ENCODE measurements around the gene KRT86.
"Not testable (repeated sequence)": the region's sequence is repeated elsewhere in the genome, so short reads cannot be mapped to it uniquely, and the experiment has no call there.

Gene KRT86

DNA sequence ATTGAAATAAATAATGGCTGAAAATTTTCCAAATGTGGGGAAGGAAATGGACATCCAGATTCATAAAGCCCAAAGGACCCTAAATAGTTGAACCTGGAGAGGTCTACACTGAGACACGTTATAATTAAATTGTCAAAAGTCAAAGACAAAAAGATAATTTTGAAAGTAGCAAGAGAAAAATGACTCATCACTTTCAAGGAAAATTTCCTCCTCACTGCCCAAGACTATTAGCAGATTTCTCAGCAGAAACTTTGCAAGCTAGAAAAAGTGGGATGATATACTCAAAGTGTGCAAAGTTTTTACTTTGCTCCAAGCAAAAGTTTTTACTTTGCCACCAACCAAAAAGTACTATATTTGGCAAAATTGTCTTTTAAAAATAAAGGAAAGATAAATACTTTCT is 62.6 kb downstream of the KRT86 start:
- Histone ChIP-seq H3K9ac (ENCODE audit: low read length) (no peak overlapping the region), H3K36me3 (ENCODE audit: control insufficient read depth, insufficient read depth, low read length) (no peaks in the 10 kb centered on the region), H3K27me3 (ENCODE audit: control insufficient read depth, insufficient read depth, low read length) (no peaks in the 10 kb centered on the region), H3K27ac (ENCODE audit: low read depth, low read length) (no peak overlapping the region), H3K4me3 (ENCODE audit: low read length) (no peak overlapping the region), H3K4me1 (ENCODE audit: control insufficient read depth, insufficient read depth, low read length) (no peaks in the 10 kb centered on the region)

DNA sequence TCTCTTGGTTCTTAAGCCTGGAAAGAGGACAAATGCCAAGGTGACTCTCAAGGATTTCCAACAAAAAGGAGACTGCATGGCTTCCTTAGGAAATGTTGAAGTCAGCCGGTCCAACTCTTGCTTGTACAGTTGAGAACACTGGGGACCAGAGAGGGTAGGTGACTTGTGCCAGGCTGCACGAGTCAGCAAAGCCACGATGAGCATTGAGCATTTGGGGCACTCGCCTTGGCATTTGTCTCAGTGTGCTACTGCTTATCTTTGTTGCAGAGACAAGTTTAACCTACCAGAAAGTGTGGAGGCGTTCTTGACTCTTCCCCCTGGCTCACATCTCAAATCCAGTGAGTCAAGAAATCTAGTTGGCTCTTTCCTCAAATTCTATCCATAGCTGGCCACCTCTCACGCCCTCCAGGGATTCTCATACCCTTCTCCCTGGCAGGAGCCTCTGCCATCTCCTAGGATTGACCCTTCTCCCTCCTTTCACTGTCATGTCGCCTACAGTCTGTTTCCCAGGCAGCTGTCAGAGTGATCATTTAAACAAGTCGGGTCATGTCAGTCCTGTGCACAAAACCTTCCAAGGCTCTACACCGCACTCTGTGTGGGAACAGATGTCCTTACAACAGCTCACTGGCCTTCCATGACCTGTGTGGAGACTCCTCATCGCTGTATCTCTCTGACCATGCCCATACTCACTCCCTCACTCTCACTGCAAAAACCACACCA is 64.0 kb downstream of the KRT86 start:
- H3K4me3 ChIP-seq (ENCODE audit: low read length), result no peak overlapping the region
- no peak overlapping the region for H3K27ac ChIP-seq (ENCODE audit: low read depth, low read length)
- no peak overlapping the region for H3K9ac ChIP-seq (ENCODE audit: low read length)
- no peaks in the 10 kb centered on the region for H3K27me3 ChIP-seq (ENCODE audit: control insufficient read depth, insufficient read depth, low read length)
- no peaks in the 10 kb centered on the region for H3K36me3 ChIP-seq (ENCODE audit: control insufficient read depth, insufficient read depth, low read length)
- H3K4me1 ChIP-seq (ENCODE audit: control insufficient read depth, insufficient read depth, low read length), result no peaks in the 10 kb centered on the region

DNA sequence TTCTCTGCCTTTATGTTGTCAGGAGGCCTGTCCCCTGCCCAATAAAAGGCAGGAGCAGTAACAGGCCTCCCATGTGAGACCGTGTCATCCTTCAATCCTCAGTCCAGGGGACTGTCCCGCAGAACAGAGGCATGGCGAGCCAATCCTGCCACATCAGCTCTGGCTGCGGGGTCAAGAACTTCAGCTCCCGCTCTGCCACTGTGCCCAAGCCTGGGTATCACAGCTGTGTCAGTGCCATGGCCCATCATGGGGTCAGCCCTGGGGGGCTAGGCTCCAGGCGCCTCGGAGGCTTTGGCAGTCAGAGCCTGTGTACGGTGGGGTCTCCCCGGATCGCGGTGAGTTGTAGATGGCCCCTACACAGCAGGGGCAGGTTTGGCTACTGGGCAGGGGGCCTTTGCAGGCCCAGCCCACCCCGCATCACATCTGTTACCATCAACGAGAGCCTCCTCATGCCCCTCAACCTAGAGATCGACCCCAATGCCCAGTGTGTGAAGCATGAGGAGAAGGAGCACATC is 66.7 kb downstream of the KRT86 start:
- no peaks in the 10 kb centered on the region for H3K36me3 ChIP-seq (ENCODE audit: control insufficient read depth, insufficient read depth, low read length)
- H3K4me3 ChIP-seq (ENCODE audit: low read length), result no peak overlapping the region
- H3K4me1 ChIP-seq (ENCODE audit: control insufficient read depth, insufficient read depth, low read length), result no peaks in the 10 kb centered on the region
- no peak overlapping the region for H3K9ac ChIP-seq (ENCODE audit: low read length)
- no peak overlapping the region for H3K27ac ChIP-seq (ENCODE audit: low read depth, low read length)
- H3K27me3 ChIP-seq (ENCODE audit: control insufficient read depth, insufficient read depth, low read length), result no peaks in the 10 kb centered on the region

DNA sequence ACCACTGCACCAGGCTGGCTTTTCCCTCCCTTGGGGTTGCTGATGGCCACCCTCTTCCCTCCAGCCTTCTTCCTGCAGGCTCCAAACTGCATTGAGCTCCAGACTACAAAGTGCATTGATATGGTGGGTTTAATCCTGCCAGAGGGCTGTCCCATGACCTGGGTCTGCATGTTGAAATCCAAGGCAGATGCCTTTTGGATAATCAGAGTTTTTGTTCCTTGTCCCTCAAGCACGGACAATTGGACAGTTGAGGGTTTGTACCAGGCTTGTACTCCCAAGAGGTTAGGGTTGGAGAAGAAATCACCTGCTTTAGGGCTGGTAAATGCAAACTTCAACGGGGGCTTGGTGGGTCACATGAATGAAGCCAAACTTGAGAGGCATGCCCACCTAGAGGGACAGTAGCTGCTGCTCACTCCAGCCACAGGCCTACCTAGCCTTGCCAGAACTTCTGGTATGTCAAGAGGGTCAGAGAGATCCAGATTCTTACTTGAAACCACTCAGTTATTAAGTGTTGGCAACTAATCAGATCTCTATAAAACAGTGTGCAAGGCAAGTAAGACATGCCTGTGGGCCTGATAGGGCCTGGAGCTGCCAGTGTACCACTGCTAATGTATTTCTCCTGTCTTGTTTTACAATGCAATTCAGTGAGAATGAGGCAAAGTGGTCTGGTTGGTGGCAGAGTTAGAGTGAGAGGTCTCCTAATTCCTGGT is 68.5 kb downstream of the KRT86 start:
- Histone ChIP-seq H3K27me3 (ENCODE audit: control insufficient read depth, insufficient read depth, low read length) (no peaks in the 10 kb centered on the region), H3K9ac (ENCODE audit: low read length) (no peak overlapping the region), H3K36me3 (ENCODE audit: control insufficient read depth, insufficient read depth, low read length) (no peaks in the 10 kb centered on the region), H3K27ac (ENCODE audit: low read depth, low read length) (no peak overlapping the region), H3K4me3 (ENCODE audit: low read length) (no peak overlapping the region), H3K4me1 (ENCODE audit: control insufficient read depth, insufficient read depth, low read length) (no peaks in the 10 kb centered on the region)

DNA sequence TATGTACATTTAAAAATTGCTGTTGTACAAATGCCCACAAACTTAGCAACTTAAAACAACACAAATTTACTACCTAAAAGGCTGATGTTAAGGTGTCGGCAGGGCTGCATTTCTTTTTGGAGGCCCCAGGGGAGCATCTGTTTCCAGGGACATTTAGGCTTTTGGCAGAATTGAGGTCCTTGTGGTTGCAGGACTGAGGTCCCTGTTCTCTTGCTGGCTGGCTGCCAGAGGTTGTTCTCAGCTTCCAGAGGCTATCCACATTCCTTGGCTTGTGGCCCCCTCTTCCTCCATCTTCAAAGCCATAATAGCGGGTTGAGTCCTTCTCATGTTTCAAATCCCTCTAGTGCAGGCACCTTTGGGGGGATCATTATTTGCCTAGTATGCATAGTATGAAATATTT is 69.1 kb downstream of the KRT86 start:
- Histone ChIP-seq H3K4me3 (ENCODE audit: low read length) (no peak overlapping the region), H3K36me3 (ENCODE audit: control insufficient read depth, insufficient read depth, low read length) (no peaks in the 10 kb centered on the region), H3K9ac (ENCODE audit: low read length) (no peak overlapping the region), H3K27me3 (ENCODE audit: control insufficient read depth, insufficient read depth, low read length) (no peaks in the 10 kb centered on the region), H3K27ac (ENCODE audit: low read depth, low read length) (no peak overlapping the region), H3K4me1 (ENCODE audit: control insufficient read depth, insufficient read depth, low read length) (no peaks in the 10 kb centered on the region)

DNA sequence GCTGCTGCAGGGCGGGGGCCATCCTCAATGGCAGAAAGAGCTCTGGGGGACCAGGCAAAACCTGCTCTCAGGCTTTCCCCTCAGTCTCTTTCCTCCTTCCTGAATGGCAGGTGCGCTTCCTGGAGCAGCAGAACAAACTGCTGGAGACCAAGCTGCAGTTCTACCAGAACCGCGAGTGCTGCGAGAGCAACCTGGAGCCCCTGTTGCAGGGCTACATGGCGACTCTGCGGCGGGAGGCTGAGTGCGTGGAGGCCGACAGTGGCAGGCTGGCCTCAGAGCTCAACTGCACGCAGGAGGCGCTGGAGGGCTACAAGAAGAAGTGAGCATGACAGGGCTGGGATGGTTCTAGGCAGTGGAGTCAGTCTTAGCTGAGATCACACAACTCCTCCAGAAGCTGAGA is 69.7 kb downstream of the KRT86 start:
- Histone ChIP-seq H3K27me3 (ENCODE audit: control insufficient read depth, insufficient read depth, low read length) (no peaks in the 10 kb centered on the region), H3K4me1 (ENCODE audit: control insufficient read depth, insufficient read depth, low read length) (no peaks in the 10 kb centered on the region), H3K36me3 (ENCODE audit: control insufficient read depth, insufficient read depth, low read length) (no peaks in the 10 kb centered on the region), H3K9ac (ENCODE audit: low read length) (no peak overlapping the region), H3K4me3 (ENCODE audit: low read length) (no peak overlapping the region), H3K27ac (ENCODE audit: low read depth, low read length) (no peak overlapping the region)

DNA sequence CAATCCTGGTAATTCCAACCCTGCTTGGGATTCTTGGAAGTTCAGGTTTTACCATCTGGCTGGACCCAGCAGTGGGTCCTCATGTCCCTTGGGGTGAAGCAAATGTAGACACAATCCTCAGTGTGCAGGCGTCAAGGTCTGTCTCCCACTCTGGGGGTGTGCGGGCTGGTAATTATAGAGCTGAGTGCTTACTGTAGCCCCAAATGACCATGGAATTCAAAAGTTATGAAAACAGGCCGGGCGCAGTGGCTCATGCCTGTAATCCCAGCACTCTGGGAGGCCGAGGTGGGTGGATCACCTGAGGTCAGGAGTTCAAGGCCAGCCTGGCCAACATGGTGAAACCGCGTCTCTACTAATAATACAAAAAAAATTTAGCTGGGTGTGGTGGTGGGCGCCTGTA is 70.6 kb downstream of the KRT86 start:
- H3K4me3 ChIP-seq (ENCODE audit: low read length); H3K36me3 ChIP-seq (ENCODE audit: control insufficient read depth, insufficient read depth, low read length); H3K4me1 ChIP-seq (ENCODE audit: control insufficient read depth, insufficient read depth, low read length); H3K9ac ChIP-seq (ENCODE audit: low read length); H3K27ac ChIP-seq (ENCODE audit: low read depth, low read length); H3K27me3 ChIP-seq (ENCODE audit: control insufficient read depth, insufficient read depth, low read length): not testable (repeated sequence)

DNA sequence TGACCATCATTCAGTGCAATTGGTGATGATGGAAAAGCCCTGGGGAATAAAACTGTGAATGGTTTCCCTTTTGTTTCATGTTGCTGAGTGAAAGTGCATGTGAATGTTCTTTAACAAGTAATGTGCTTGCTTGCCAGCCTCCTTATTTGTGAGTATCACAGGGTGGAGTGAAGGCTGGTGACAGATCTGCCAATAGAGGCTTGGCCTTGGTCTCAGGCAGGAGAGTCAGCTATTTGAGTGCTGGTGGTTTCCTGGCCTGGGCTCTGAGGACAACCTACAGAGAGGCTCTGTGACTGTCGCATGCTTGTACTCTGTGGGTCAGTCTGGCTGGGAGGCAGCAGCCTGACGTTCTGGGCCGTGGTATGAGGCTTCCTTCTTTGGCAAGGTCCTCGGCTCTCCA is 72.1 kb downstream of the KRT86 start:
- Histone ChIP-seq H3K36me3 (ENCODE audit: control insufficient read depth, insufficient read depth, low read length) (no peaks in the 10 kb centered on the region), H3K27ac (ENCODE audit: low read depth, low read length) (no peak overlapping the region), H3K4me3 (ENCODE audit: low read length) (no peak overlapping the region), H3K9ac (ENCODE audit: low read length) (no peak overlapping the region), H3K27me3 (ENCODE audit: control insufficient read depth, insufficient read depth, low read length) (no peaks in the 10 kb centered on the region), H3K4me1 (ENCODE audit: control insufficient read depth, insufficient read depth, low read length) (no peaks in the 10 kb centered on the region)

DNA sequence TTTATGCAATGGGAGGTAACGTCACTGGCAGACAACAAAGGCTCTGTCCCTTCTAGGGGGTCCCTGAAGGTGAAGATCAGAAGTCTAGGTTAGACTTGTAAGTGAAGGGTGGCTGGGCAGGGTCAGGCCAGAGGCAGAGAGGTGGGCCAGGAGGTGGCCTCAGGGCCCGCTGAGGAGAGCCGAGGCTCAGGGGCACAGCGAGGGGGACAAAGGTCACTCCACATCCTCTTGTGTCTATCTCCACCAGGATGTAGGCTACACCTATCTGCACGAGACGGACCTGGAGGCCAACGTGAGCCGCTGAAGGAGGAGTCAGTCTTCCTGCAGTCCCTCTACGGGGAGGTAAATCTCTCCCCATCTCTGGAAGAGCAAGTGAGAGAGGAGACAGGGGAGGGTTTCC is 72.6 kb downstream of the KRT86 start:
- no peaks in the 10 kb centered on the region for H3K36me3 ChIP-seq (ENCODE audit: control insufficient read depth, insufficient read depth, low read length)
- H3K4me1 ChIP-seq (ENCODE audit: control insufficient read depth, insufficient read depth, low read length), result no peaks in the 10 kb centered on the region
- H3K4me3 ChIP-seq (ENCODE audit: low read length), result no peak overlapping the region
- H3K27ac ChIP-seq (ENCODE audit: low read depth, low read length), result no peak overlapping the region
- no peaks in the 10 kb centered on the region for H3K27me3 ChIP-seq (ENCODE audit: control insufficient read depth, insufficient read depth, low read length)
- no peak overlapping the region for H3K9ac ChIP-seq (ENCODE audit: low read length)

DNA sequence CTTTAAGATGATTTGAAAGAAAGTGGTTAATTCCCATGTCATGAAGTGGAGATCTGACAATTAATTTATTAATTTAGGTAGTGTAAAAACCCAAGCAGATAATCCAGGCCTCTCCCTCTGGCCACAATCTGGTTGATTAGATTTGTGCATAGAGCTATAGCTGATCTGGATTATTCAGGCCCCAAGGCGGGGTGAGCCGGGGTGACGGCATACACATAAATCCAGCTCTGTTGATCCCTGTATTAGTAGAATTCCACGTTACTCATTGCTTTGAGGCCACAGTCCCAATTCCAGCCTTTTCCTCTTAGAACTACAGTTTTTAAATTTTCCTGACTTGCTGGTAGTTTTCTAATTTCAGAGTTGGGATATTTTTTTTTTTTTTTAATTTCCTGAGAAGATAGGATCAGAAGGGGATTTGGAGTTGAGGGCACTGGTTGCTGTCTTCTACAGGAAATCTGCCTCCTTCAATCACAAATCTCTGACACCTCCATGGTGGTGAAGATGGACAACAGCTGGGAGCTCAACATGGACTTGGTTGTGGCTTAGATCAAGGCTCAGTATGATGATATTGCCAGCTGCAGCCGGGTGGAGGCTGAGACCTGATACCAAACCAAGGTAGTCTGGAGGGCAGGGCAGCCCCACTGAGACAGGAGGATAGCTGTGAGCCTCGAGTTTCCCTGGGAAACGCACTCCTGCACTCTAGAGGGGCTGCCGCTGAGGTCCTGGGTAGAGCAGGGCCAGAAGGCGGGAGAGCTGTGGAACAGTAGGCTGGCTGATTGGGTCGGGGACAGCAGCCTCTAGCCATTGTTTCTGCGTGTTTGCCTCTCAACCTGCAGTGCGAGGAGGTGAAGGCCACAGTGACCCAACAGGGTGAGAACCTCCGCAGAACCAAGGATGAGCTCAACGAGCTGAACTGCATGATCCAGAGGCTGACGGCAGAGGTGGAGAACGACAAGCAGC is 73.4 kb downstream of the KRT86 start:
- H3K4me3 ChIP-seq (ENCODE audit: low read length), result no peak overlapping the region
- H3K9ac ChIP-seq (ENCODE audit: low read length), result no peak overlapping the region
- H3K27ac ChIP-seq (ENCODE audit: low read depth, low read length), result no peak overlapping the region
- no peaks in the 10 kb centered on the region for H3K4me1 ChIP-seq (ENCODE audit: control insufficient read depth, insufficient read depth, low read length)
- H3K36me3 ChIP-seq (ENCODE audit: control insufficient read depth, insufficient read depth, low read length), result no peaks in the 10 kb centered on the region
- no peaks in the 10 kb centered on the region for H3K27me3 ChIP-seq (ENCODE audit: control insufficient read depth, insufficient read depth, low read length)

DNA sequence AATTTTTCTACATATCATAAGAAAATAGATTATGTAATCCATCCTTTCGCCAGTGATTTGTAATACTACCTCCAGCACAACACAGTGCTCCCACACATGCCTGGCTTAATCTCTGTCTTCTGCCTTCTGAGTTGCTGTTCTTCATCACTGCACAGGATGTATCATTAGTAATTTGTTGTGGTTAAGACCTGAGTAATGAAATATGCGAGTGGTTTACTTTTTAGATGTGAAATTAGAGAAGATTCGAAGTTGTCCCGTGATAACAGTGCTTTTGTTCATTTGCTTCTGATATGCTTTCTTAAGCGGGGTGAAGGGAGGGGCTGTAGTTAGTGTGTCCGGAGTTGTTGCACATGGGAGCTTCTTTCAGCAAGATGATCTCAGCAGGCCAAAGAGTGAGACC is 74.8 kb downstream of the KRT86 start:
- no peaks in the 10 kb centered on the region for H3K27me3 ChIP-seq (ENCODE audit: control insufficient read depth, insufficient read depth, low read length)
- no peaks in the 10 kb centered on the region for H3K4me1 ChIP-seq (ENCODE audit: control insufficient read depth, insufficient read depth, low read length)
- H3K27ac ChIP-seq (ENCODE audit: low read depth, low read length), result no peak overlapping the region
- H3K9ac ChIP-seq (ENCODE audit: low read length), result no peak overlapping the region
- no peak overlapping the region for H3K4me3 ChIP-seq (ENCODE audit: low read length)
- no peaks in the 10 kb centered on the region for H3K36me3 ChIP-seq (ENCODE audit: control insufficient read depth, insufficient read depth, low read length)

DNA sequence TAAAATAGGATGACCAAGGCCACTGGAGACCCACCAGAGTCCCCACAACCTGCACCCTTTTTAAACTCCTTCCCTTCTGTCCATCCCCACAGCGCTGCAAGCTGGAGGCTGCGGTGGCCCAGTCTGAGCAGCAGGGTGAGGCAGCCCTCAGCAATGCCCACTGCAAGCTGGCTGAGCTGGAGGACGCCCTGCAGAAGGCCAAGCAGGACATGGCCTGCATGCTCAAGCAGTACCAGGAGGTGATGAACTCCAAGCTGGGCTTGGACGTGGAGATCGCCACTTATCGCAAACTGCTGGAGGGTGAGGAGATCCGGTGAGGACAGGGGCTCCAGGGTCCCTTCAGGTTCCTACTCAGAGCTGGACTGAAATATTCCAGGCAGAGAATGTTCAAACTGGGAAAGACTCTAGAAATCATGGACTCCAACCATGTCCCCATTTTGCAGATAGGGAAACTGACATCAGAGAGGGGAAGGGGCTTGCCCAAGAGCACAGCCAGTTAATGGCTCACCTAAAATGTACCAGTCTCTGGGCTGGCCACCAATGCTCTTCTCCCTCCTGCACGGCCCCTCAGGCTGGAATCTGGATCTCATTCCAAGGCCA is 75.7 kb downstream of the KRT86 start:
- Histone ChIP-seq H3K9ac (ENCODE audit: low read length) (no peak overlapping the region), H3K4me1 (ENCODE audit: control insufficient read depth, insufficient read depth, low read length) (no peaks in the 10 kb centered on the region), H3K27ac (ENCODE audit: low read depth, low read length) (no peak overlapping the region), H3K4me3 (ENCODE audit: low read length) (no peak overlapping the region), H3K27me3 (ENCODE audit: control insufficient read depth, insufficient read depth, low read length) (no peaks in the 10 kb centered on the region), H3K36me3 (ENCODE audit: control insufficient read depth, insufficient read depth, low read length) (no peaks in the 10 kb centered on the region)

Data from rectal smooth muscle tissue (tissue), 1 donor.